C4-2B (cell line): ENCODE measurements around the gene ARIH2.

ENCODE experiments used
- H3K27ac ChIP-seq: fragments of 450-650 bp; 2 replicates; pipeline ENCODE4 v1.5.1; 2017
- ZFX ChIP-seq: fragments of 450-650 bp; IDR thresholded peaks from 2 replicates; pipeline ENCODE4 v1.6.1; 2017
- TF ChIP-seq, protein P1 (sequence below): fragments of 450-650 bp; conservative IDR thresholded peaks from 2 replicates; pipeline ENCODE4 v1.5.1; 2017; ENCODE audit warnings: mild to moderate bottlenecking

The ARIH2 gene

GRCh38 chr3:48989126-48989795 lies 70.6 kb downstream of the ARIH2 start:
- peak overlapping the region; percentile 98 for H3K27ac ChIP-seq
- no peak for TF ChIP-seq ZFX
- TF ChIP-seq, protein P1, sequence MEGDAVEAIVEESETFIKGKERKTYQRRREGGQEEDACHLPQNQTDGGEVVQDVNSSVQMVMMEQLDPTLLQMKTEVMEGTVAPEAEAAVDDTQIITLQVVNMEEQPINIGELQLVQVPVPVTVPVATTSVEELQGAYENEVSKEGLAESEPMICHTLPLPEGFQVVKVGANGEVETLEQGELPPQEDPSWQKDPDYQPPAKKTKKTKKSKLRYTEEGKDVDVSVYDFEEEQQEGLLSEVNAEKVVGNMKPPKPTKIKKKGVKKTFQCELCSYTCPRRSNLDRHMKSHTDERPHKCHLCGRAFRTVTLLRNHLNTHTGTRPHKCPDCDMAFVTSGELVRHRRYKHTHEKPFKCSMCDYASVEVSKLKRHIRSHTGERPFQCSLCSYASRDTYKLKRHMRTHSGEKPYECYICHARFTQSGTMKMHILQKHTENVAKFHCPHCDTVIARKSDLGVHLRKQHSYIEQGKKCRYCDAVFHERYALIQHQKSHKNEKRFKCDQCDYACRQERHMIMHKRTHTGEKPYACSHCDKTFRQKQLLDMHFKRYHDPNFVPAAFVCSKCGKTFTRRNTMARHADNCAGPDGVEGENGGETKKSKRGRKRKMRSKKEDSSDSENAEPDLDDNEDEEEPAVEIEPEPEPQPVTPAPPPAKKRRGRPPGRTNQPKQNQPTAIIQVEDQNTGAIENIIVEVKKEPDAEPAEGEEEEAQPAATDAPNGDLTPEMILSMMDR = no peak

GRCh38 chr3:48989796-48990635 lies 71.4 kb downstream of the ARIH2 start, which contains the start of gene P4HTM:
Gene P4HTM, plus strand, starts transcription at chr3:48990241. Its CDS starts 16 bp downstream, at chr3:48990257.
- TF ChIP-seq ZFX = peak; percentile 92
- TF ChIP-seq, protein P1 = peak; percentile 46
- peak within 1 kb of the TSS; percentile 98 for H3K27ac ChIP-seq

- TF ChIP-seq, protein P1 = no peak
- no peak for TF ChIP-seq ZFX
- H3K27ac ChIP-seq = peak overlapping the region; percentile 98
These were observed 72.2 kb downstream of the ARIH2 start for GRCh38 chr3:48990636-48991469.

DNA sequence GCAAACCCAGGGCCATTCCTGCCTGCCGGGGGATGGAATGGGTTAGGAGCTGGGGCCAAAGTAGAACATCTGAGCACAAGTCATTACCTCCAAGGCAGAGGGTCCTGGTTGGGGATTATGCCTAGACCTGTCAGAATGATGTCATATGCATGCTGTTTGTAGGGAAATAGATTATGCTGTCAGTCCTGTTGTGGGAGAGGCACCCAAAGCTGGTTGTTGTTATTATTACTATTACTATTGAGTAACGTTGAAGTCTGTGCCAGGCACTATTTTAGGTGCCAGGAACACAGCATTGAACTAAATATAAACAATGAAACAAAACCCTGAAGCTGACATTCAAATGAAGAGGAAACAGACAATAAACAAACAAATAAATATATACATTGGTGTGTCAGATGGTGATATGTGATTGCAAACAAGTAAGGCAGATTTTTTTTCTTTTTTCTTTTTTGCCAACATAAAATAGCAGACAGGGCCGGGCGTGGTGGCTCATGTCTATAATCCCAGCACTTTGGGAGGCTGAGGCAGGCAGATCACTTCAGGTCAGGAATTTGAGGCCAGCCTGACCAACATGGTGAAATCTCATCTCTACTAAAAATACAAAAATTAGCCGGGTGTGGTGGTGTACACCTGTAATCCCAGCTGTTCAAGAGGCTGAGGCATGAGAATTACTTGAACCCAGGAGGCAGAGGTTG lies 73.4 kb downstream of the ARIH2 start:
- H3K27ac ChIP-seq = peak overlapping the region; percentile 98; the same call in 1 of the 2 replicates
- TF ChIP-seq, protein P1 = no peak
- no peak for TF ChIP-seq ZFX

- H3K27ac ChIP-seq = no peak overlapping the region
- TF ChIP-seq ZFX = no peak
- TF ChIP-seq, protein P1 = no peak
These were observed 75.2 kb downstream of the ARIH2 start for GRCh38 chr3:48993834-48994233.

- no peak for TF ChIP-seq ZFX
- TF ChIP-seq, protein P1 = no peak
- H3K27ac ChIP-seq = no peak overlapping the region
These were observed 78.0 kb downstream of the ARIH2 start for GRCh38 chr3:48996640-48997039.
